WTC11 (cell line): ENCODE data around the gene INTS15. TPM values are rescaled to one million over a fixed set of nuclear protein-coding genes. Genes with fewer than 3 reads are reported as not detected.

ENCODE experiments used
- ATAC-seq: fragments of 200-7000 bp; cut with Tn5 transposase; 2 replicates; pipeline ENCODE4 v1.10.0; 2021; ENCODE audit warnings: mild to moderate bottlenecking, moderate library complexity
- CTCF ChIA-PET: fragments of 300-600 bp; sonication (Branson Sonifier 250); formaldehyde crosslinking; loops from one replicate; lab custom pipeline; 2021; ENCODE audit warnings: antibody characterized with exemption; lab: Charles Lee
- POLR2A ChIA-PET: fragments of 350-600 bp; sonication (Branson Sonifier 250); formaldehyde crosslinking; loops from one replicate; lab custom pipeline; 2021; ENCODE audit warnings: antibody characterized with exemption; lab: Charles Lee
- DNase-seq: peaks from one replicate; pipeline ENCODE4 v3.0.0; 2021; ENCODE audit warnings: low spot score
- H3K27ac Mint-ChIP-seq: 2 replicates; pipeline ENCODE4 v1.8.0; 2021; ENCODE audit warnings: mixed read lengths
- H3K27me3 Mint-ChIP-seq: 2 replicates; pipeline ENCODE4 v1.8.0; 2021; ENCODE audit warnings: low read depth, mild to moderate bottlenecking, moderate library complexity, mixed read lengths
- H3K36me3 Mint-ChIP-seq: 2 replicates; pipeline ENCODE4 v1.8.0; 2021; ENCODE audit warnings: mixed read lengths
- H3K4me1 Mint-ChIP-seq: 2 replicates; pipeline ENCODE4 v1.8.0; 2022; ENCODE audit warnings: mixed read lengths
- H3K4me3 Mint-ChIP-seq: 2 replicates; pipeline ENCODE4 v1.8.0; 2021; ENCODE audit warnings: mild to moderate bottlenecking, moderate library complexity, mixed read lengths
- H3K9me3 Mint-ChIP-seq: 2 replicates; pipeline ENCODE4 v1.8.0; 2021; ENCODE audit warnings: mixed read lengths
- ELF4 ChIP-seq: sonication (generic); formaldehyde crosslinking; IDR thresholded peaks from 2 replicates; pipeline ENCODE4 v1.8.1; 2022; ENCODE audit warnings: low read depth, mild to moderate bottlenecking, moderate library complexity, missing genetic modification reagents
- EMX1 ChIP-seq: fragments of 250-450 bp; sonication (Bioruptor Pico); IDR thresholded peaks from 2 replicates; pipeline ENCODE4 v1.8.0; 2021; ENCODE audit warnings: mild to moderate bottlenecking
- FOXK1 ChIP-seq: sonication (generic); formaldehyde crosslinking; IDR thresholded peaks from 2 replicates; pipeline ENCODE4 v1.8.0; 2022; ENCODE audit warnings: mild to moderate bottlenecking, moderate library complexity, missing genetic modification reagents
- GABPB1 ChIP-seq: sonication (generic); formaldehyde crosslinking; IDR thresholded peaks from 2 replicates; pipeline ENCODE4 v1.8.1; 2023; ENCODE audit warnings: mild to moderate bottlenecking, missing genetic modification reagents
- HMGA2 ChIP-seq: fragments of 250-450 bp; sonication (Bioruptor Pico); IDR thresholded peaks from 2 replicates; pipeline ENCODE4 v1.4.0; 2021; ENCODE audit warnings: mild to moderate bottlenecking, moderate library complexity
- IRF2 ChIP-seq: sonication (generic); formaldehyde crosslinking; IDR thresholded peaks from 2 replicates; pipeline ENCODE4 v1.8.0; 2022; ENCODE audit warnings: low read depth, missing genetic modification reagents, borderline replicate concordance
- JAZF1 ChIP-seq: fragments of 250-450 bp; sonication (Bioruptor Pico); IDR thresholded peaks from 2 replicates; pipeline ENCODE4 v1.9.0; 2021; ENCODE audit warnings: moderate library complexity, mild to moderate bottlenecking, inconsistent platforms
- JUN ChIP-seq: sonication (generic); formaldehyde crosslinking; IDR thresholded peaks from 2 replicates; pipeline ENCODE4 v1.8.0; 2023; ENCODE audit warnings: mild to moderate bottlenecking, missing genetic modification reagents
- MXD4 ChIP-seq: fragments of 250-450 bp; sonication (Bioruptor Pico); IDR thresholded peaks from 2 replicates; pipeline ENCODE4 v1.8.0; 2021; ENCODE audit warnings: mild to moderate bottlenecking, moderate library complexity, borderline replicate concordance
- OVOL2 ChIP-seq: fragments of 250-450 bp; sonication (Bioruptor Pico); IDR thresholded peaks from 2 replicates; pipeline ENCODE4 v1.9.0; 2021; ENCODE audit warnings: mild to moderate bottlenecking, borderline replicate concordance
- SMAD4 ChIP-seq: sonication (generic); formaldehyde crosslinking; IDR thresholded peaks from 2 replicates; pipeline ENCODE4 v1.8.0; 2022; ENCODE audit warnings: mild to moderate bottlenecking, missing genetic modification reagents
- ZNF121 ChIP-seq: sonication (generic); formaldehyde crosslinking; IDR thresholded peaks from 2 replicates; pipeline ENCODE4 v1.8.0; 2023; ENCODE audit warnings: missing genetic modification reagents
- ZNF138 ChIP-seq: sonication (generic); formaldehyde crosslinking; conservative IDR thresholded peaks from 2 replicates; pipeline ENCODE4 v1.8.1; 2022; ENCODE audit warnings: mild to moderate bottlenecking, moderate library complexity, missing genetic modification reagents
- ZNF317 ChIP-seq: sonication (generic); formaldehyde crosslinking; IDR thresholded peaks from 2 replicates; pipeline ENCODE4 v1.8.1; 2023; ENCODE audit warnings: low read depth, mild to moderate bottlenecking, moderate library complexity, missing genetic modification reagents, borderline replicate concordance
- ZNF671 ChIP-seq: fragments of 250-450 bp; sonication (Bioruptor Pico); IDR thresholded peaks from 2 replicates; pipeline ENCODE4 v1.8.0; 2021; ENCODE audit warnings: mild to moderate bottlenecking
- total RNA-seq: library from RNA; stranded (reverse); gene quantifications from 3 replicates; pipeline ENCODE4 v1.2.3, GENCODE V29; 2021
- TF ChIP-seq, protein P1 (sequence below): fragments of 250-450 bp; sonication (Bioruptor Pico); IDR thresholded peaks from 2 replicates; pipeline ENCODE4 v1.9.0; 2021; ENCODE audit warnings: mild to moderate bottlenecking
- TF ChIP-seq, protein P2 (sequence below): sonication (generic); formaldehyde crosslinking; IDR thresholded peaks from 2 replicates; pipeline ENCODE4 v1.8.1; 2022; ENCODE audit warnings: missing genetic modification reagents, borderline replicate concordance
- TF ChIP-seq, protein P3 (sequence below): sonication (generic); formaldehyde crosslinking; IDR thresholded peaks from 2 replicates; pipeline ENCODE4 v1.8.1; 2022; ENCODE audit warnings: mild to moderate bottlenecking, moderate library complexity, missing genetic modification reagents
- TF ChIP-seq, protein P4 (sequence below): sonication (generic); formaldehyde crosslinking; IDR thresholded peaks from 2 replicates; pipeline ENCODE4 v1.8.0; 2023; ENCODE audit warnings: missing genetic modification reagents
- TF ChIP-seq, protein P5 (sequence below): sonication (generic); formaldehyde crosslinking; IDR thresholded peaks from 2 replicates; pipeline ENCODE4 v1.8.0; 2022; ENCODE audit warnings: mild to moderate bottlenecking, missing genetic modification reagents
- TF ChIP-seq, protein P6 (sequence below): fragments of 200-600 bp; IDR thresholded peaks from 2 replicates; pipeline ENCODE4 v1.8.0; 2022; ENCODE audit warnings: antibody characterized with exemption

Gene INTS15
- total RNA-seq, 1 experiment from 2014 or later, result 28.2 TPM

DNA sequence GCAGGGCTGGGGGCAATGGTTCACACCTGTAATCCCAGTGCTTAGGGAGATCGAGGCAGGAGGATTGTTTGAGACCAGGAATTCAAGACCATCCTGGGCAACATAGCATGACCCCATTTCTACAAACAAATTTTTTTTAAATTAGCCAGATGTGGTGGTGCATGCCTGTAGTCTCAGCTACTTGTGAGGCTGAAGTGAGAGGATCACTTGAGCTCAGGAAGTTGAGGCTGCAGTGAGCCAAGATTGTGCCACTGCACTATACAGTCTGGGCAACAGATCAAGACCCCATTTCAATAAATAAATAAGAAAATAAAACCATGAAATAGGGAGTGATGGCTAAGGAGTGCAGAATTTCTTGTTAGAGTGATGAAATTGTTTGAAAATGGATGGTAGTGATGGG lies 47.5 kb upstream of the INTS15 start (continued):
- TF ChIP-seq, protein P1, sequence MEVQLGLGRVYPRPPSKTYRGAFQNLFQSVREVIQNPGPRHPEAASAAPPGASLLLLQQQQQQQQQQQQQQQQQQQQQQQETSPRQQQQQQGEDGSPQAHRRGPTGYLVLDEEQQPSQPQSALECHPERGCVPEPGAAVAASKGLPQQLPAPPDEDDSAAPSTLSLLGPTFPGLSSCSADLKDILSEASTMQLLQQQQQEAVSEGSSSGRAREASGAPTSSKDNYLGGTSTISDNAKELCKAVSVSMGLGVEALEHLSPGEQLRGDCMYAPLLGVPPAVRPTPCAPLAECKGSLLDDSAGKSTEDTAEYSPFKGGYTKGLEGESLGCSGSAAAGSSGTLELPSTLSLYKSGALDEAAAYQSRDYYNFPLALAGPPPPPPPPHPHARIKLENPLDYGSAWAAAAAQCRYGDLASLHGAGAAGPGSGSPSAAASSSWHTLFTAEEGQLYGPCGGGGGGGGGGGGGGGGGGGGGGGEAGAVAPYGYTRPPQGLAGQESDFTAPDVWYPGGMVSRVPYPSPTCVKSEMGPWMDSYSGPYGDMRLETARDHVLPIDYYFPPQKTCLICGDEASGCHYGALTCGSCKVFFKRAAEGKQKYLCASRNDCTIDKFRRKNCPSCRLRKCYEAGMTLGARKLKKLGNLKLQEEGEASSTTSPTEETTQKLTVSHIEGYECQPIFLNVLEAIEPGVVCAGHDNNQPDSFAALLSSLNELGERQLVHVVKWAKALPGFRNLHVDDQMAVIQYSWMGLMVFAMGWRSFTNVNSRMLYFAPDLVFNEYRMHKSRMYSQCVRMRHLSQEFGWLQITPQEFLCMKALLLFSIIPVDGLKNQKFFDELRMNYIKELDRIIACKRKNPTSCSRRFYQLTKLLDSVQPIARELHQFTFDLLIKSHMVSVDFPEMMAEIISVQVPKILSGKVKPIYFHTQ, result no peak
- no peak for TF ChIP-seq OVOL2 (CRISPR knock-in tag)

DNA sequence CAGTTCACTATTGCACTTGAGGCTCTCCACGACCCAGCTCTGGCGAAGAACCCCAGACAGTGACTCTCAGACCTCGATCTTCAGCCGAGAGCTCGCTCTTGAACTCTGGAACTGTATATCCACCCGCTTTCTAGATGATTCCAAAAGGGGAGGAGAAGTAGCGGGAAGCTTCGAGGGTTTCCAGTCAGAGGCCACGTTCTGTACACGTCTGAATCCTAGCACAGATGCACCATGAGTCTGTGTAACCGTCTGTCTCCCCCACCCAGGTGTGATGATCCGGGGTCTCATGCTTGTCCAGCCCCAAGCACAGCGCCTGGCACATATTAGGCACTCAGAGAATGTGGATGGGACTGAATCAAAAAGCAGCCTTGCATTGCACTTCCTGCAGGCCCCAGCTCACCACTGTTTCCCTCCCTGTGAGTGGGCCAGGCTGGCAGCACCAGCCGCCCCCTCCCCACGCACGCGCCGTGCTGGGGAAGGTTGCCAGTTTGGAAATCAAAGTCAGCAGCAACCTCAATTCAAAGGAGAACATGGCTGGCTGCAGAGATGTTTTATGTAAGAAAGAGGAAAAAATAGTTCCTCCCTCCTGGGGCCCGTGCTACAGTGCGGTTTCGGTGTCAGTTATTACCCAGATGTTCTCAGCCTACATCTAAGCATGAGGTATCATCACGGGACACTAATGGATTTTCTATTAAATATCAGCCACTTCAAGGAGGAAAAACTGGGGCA lies 44.3 kb upstream of the INTS15 start:
- Mint-ChIP-seq H3K36me3 (no peaks in the 10 kb centered on the region), H3K27ac (no peak overlapping the region), H3K27me3 (no peaks in the 10 kb centered on the region; the same call in 1 of the 2 replicates), H3K9me3 (no peaks in the 10 kb centered on the region), H3K4me3 (no peak overlapping the region), H3K4me1 (peaks cover 4% of the 10 kb centered on the region)
- CTCF ChIA-PET, result interaction anchor here (0.7 to 3.2 kb wide), 2 partner anchors 10 to 13 kb away, joined by 3 to 16 read pairs; no protein-coding TSS in a partner anchor
- DNase-seq (no peak), ATAC-seq (no peak)
- TF ChIP-seq SMAD4 (CRISPR knock-in tag) (no peak), EMX1 (CRISPR knock-in tag) (no peak), HMGA2 (CRISPR knock-in tag) (no peak), ELF4 (CRISPR knock-in tag) (no peak), ZNF671 (CRISPR knock-in tag) (no peak), MXD4 (CRISPR knock-in tag) (no peak), ZNF138 (CRISPR knock-in tag) (no peak), ZNF317 (CRISPR knock-in tag) (no peak), JAZF1 (no peak), GABPB1 (CRISPR knock-in tag) (no peak), ZNF121 (CRISPR knock-in tag) (no peak), IRF2 (no peak), JUN (CRISPR knock-in tag) (no peak), FOXK1 (no peak), OVOL2 (CRISPR knock-in tag) (no peak)
- TF ChIP-seq, protein P2, sequence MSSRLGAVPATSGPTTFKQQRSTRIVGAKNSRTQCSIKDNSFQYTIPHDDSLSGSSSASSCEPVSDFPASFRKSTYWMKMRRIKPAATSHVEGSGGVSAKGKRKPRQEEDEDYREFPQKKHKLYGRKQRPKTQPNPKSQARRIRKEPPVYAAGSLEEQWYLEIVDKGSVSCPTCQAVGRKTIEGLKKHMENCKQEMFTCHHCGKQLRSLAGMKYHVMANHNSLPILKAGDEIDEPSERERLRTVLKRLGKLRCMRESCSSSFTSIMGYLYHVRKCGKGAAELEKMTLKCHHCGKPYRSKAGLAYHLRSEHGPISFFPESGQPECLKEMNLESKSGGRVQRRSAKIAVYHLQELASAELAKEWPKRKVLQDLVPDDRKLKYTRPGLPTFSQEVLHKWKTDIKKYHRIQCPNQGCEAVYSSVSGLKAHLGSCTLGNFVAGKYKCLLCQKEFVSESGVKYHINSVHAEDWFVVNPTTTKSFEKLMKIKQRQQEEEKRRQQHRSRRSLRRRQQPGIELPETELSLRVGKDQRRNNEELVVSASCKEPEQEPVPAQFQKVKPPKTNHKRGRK (CRISPR knock-in tag), result no peak
- TF ChIP-seq, protein P3, sequence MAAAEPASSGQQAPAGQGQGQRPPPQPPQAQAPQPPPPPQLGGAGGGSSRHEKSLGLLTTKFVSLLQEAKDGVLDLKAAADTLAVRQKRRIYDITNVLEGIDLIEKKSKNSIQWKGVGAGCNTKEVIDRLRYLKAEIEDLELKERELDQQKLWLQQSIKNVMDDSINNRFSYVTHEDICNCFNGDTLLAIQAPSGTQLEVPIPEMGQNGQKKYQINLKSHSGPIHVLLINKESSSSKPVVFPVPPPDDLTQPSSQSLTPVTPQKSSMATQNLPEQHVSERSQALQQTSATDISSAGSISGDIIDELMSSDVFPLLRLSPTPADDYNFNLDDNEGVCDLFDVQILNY (CRISPR knock-in tag), result no peak
- TF ChIP-seq, protein P4, sequence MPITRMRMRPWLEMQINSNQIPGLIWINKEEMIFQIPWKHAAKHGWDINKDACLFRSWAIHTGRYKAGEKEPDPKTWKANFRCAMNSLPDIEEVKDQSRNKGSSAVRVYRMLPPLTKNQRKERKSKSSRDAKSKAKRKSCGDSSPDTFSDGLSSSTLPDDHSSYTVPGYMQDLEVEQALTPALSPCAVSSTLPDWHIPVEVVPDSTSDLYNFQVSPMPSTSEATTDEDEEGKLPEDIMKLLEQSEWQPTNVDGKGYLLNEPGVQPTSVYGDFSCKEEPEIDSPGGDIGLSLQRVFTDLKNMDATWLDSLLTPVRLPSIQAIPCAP (CRISPR knock-in tag), result no peak
- TF ChIP-seq, protein P5, sequence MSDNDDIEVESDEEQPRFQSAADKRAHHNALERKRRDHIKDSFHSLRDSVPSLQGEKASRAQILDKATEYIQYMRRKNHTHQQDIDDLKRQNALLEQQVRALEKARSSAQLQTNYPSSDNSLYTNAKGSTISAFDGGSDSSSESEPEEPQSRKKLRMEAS (CRISPR knock-in tag), result no peak
- TF ChIP-seq, protein P6, sequence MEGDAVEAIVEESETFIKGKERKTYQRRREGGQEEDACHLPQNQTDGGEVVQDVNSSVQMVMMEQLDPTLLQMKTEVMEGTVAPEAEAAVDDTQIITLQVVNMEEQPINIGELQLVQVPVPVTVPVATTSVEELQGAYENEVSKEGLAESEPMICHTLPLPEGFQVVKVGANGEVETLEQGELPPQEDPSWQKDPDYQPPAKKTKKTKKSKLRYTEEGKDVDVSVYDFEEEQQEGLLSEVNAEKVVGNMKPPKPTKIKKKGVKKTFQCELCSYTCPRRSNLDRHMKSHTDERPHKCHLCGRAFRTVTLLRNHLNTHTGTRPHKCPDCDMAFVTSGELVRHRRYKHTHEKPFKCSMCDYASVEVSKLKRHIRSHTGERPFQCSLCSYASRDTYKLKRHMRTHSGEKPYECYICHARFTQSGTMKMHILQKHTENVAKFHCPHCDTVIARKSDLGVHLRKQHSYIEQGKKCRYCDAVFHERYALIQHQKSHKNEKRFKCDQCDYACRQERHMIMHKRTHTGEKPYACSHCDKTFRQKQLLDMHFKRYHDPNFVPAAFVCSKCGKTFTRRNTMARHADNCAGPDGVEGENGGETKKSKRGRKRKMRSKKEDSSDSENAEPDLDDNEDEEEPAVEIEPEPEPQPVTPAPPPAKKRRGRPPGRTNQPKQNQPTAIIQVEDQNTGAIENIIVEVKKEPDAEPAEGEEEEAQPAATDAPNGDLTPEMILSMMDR, result no peak
- POLR2A ChIA-PET, result no interaction called here
